NCI-H1436 treated with DMSO at 0.1 percent for 48 hours (cell line): ENCODE data around the gene SYT2.
"Not testable (repeated sequence)": the region's sequence is repeated elsewhere in the genome, so short reads cannot be mapped to it uniquely, and the experiment has no call there.

Source experiments
- DNase-seq: peaks from one replicate; lab custom pipeline; 2025; lab: John Stamatoyannopoulos, UW

Gene SYT2

DNA sequence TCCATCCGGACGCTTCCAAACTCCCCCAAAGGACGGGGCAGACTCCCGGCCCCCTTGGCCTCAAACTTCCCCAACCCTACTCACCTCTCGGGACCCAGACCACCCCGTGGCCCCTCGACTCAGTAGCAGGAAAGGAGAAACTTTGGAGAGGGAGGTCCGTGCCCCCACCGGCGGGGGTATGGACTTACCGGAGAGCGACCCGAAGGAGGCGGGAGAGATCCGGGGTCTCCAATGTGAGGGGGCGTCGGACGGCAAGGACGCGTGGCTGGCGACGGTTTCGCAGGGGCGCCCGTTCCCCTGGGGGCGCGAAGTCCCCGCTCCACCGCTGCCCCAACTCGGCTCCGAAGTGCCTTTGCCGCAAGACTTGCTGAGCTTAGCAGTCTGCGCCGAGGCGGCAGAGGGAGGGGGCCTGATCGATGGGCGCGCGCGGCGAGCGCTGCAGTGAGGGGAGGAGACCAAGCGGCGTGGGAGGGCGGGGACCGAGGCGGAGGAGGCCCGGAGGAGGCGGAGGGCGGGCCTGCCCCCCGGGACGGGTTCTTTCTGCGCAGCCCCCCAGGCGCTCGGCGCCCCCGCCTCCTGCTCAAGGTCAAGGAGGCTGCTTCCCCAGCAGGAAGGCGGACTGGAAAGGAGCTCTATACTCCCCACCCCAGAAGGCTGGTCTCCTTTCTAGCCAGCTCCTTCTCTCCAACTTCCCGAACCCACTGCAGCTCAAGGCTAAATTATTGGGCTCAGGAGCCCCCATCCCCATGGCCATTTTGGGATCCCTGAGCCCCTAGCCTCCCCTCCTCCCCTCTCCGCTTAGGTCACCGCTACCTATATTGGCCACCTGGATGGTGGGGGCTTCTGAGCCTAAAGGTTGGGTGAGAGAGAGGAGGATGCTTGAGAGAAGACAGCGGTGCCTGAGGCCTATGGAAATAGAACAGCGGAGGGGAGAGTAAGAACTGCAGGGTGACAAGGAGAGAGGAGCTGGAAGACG lies at the start of gene SYT2:
Gene SYT2, minus strand, starts transcription at position 385 of the 976 bp plus-strand sequence. CDS start 104,682 bp downstream, outside the sequence.
- DNase-seq, result no peak

DNA sequence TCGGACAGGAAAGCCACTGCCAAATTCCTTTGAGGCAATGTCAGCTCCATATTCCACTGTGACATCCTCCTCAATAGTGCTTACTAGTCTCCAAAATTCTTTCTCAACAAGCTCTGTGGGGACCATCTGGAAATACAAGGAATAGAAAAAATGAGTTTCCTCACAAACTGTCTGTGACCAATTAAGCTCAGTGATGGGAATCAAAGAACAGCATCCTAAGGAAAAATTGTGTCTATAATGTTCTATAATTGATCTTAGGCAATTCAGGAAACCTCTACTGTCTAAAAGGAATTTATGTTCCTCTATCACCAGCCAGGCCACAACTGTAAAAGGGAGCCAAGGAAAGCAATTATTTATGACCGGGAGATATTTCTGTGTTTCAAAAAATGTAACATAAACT lies 46.1 kb upstream of the SYT2 start:
- no peak for DNase-seq

DNA sequence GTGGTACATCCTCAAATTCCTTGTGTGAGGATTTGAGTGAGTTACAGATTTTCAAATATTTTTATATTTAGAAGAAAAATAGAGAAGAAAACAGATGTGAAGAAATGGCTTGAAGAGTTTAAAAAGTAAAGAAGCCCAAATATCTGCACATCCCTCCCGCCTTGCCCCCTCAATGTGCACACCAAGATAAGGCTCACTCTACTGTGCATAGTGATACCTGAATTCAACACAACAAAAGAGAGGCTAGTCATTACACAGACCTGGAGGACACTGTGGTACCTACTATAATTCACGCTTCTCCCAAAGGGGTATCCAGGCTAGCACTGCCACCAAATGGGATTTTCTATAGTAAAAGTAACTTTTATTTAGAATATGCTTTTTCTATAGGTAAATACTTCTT lies 44.0 kb upstream of the SYT2 start:
- no peak for DNase-seq

DNA sequence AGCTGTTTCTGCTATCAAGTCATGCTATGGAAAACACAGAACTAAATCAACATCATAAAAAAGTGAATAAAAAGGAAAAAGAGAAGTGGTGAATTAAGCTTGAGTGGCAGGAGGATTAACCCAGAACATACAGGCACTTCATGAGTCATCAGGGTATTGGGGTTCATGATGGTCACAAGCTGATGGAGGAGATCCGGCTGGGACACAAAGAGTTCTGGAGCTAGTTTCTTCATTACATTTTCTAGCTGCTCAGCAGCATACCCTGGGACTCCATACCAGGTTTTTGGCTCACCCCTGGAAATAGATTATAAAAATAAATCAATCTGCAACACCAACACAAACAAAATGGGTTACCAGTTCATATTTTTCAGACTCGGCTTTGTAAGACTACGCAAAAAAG lies 42.5 kb upstream of the SYT2 start:
- no peak for DNase-seq

DNA sequence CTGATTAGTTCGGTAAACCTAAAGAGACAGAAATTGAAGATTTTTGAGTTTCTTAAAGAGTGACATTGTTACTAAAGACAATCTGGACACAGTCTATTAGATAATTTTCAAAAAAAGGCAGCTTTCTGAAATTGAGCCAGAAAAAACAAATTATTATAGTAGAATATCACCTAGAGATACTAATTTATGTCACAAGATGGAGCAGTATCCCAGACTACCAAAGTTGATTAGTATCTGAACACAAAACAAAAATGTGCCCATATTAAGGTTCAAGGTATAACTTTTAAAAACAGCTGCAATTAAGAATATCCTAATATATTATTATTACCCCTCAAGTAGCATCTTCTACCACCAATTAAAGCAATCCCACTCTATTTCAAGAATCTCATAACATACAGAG lies 40.5 kb upstream of the SYT2 start:
- DNase-seq, result no peak

DNA sequence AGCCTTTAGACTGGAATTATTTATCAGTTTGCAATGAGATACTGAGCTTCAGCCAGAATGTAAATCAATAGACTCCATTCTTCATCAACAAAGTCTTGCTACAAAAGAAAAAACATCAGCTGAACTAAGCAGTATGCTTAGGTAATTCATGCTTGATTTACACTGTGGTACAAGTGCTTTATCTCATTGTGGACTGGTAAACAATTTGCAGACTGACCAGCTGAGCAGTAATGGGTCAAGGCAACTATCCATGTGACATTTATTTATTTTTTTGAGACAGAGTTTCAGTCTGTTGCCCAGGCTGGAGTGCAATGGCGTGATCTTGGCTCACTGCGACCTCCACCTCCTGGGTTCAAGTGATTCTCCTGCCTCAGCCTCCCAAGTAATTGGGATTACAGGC lies 39.8 kb upstream of the SYT2 start:
- DNase-seq, result no peak

DNA sequence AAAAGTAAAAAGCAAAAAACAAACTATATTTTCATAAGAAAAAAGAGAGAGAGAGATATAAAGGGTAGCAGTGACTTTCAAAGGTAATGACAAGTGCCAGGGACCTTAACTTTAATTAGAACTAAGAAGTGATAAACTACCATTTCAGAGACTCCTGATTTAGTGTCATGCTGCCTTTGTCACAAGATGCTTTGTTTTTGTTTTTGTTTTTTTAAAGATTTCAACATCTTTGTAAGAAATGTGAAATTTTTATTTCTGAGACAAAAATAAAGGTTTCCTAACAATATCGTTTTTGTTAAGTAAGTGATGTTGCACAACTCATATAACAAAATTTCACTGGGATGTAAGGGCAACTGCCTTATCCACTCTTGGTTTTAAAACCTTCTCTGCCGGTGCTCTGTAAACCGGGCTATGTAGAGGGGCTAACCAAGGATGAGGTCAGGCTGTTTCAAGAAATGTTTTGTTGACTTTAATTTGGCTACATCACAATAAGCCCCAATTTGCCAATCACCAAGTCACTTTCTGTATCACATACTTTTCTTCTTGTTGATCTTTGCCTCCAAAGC lies 35.2 kb upstream of the SYT2 start:
- DNase-seq, result no peak

DNA sequence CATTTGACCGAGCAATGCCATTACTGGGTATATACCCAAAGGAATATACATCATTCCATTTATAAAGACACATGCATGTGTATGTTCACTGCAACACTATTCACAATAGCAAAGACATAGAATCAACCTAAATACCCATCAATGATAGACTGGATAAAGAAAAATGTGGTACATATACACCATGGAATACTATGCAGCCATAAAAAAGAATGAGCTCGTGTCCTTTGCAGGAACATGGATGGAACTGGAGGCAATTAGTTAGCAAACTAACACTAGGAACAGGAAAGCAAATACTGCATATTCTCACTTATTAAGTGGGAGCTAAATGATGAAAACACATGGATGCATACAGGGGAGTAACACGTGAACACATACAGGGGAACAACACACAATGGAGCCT lies 34.5 kb upstream of the SYT2 start:
- DNase-seq, result not testable (repeated sequence)

DNA sequence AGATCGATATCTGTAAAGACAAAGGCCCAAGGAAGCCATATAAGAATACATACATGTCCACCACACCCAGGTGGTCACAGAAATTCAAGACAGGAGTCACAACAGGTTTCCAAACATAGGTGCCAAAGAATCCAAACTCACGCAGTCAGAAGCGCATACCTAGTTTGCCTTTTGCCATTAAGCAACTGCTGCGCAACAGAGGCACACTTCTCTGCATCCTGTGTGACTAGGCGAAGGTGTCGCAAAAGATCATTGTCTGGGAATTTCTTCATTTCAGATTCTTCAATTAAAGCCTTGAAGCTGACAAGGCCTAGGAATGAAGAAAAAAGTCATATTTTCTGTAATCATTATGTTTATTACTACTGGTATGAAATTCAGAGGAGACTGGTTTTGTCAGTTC lies 32.2 kb upstream of the SYT2 start:
- no peak for DNase-seq

DNA sequence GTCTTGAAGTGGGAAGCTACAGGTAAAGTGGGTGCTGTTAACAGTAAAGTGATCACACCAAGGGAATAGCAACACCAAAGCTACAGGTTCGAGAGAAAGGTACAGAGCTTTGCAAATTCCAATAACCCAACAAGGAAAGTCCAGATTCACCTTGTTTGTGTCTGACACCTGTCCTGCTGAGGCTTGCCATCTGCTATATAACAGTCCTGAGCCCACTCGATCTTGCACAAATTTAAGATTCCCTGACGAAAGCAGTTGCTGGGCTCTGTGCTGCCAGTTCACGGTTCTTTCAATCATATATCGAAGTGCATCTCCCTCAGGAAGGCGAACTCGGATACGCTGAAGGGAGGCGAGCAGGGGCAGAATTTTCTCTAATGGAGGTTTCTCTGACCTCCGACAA lies 23.0 kb upstream of the SYT2 start:
- DNase-seq, result no peak

DNA sequence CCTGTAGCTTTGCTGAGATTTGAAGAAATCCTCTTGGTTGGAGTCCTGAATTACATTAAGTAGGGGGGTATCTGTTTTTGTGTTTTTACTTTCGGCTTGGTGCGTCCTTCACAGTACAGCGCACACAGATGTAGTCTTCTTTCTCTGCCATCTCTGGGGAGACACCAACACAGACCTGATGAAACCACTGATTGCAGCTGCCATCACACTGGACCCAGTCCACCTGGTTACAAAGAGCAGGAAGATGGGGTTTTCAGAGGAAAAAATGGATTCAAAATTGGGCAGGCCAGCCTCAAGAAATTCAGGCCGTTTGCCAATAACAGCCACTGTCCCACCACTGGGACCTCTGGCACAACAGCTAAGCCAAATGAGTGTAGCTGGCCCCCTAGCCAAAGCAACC lies 18.7 kb upstream of the SYT2 start:
- DNase-seq, result no peak

DNA sequence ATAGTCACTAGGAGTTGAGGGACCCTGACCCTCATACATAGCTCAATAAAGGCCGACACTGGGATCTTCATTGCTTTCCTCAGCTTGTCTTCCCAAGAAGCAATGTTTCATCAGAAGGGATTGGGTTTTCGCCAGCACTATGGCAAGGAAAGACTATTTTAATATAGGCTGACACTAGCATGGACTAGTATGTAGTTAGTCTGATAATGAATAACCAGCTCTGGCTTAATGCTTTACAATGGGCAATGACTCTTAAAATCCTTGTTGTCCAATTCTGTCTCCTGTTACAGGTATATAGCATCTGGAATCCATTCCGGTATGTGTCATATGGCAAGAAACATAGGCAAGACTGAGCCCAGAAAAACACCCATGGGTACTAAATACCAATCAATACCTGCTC lies 15.3 kb upstream of the SYT2 start:
- no peak for DNase-seq

DNA sequence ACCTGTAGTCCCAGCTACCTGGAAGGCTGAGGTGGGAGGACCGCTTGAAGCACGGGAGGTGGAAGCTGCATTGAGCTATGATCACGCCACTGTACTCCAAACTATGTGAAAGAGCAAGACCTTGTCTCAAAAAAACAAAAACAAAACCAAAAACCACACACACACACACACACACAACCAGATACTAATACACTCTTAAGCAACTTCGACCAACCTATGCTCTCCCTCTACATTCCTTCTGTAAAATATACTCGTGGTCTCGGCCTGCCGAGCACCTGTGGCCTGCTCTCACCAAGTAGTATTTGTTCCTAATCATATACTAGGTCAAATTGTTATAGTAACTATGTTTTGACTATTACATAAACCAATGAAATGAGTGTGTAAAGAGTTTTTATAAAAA lies 13.5 kb upstream of the SYT2 start:
- DNase-seq, result no peak

DNA sequence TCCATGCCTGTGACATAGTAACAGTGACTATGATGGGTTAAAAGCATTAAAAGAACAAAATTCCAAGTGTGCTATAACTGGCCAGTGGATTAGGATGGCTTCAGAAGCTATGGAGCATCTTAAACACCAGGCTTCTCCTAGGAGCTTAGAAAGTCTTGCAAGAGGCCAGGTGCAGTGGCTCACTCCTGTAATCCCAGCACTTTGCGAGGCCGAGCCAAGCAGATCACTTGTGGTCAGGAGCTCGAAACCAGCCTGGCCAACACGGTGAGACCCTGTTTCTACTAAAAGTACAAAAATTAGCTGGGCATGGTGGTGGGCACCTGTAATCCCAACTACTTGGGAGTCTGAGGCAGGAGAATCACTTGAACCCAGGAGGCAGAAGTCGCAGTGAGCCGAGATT lies 12.8 kb upstream of the SYT2 start:
- DNase-seq, result not testable (repeated sequence)

DNA sequence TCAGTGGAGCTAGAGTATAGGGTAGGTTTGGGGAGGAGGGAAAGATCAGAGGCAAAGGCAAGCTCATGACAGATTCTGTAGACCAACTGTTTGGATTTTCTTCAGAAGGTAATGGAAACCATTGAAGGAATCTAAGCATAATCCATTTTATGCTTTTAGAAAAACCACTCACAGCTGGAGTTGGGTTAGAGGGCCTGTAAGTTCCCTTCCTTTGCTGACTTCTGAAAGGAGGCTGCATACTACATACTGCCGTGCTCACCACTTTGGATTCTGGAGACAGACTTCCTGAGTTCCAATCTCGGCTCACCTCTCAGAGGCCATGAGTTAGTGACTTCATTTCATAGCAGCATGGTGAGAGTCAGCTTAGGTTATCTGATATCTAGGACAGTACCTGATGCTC lies 6.4 kb upstream of the SYT2 start:
- DNase-seq, result no peak

DNA sequence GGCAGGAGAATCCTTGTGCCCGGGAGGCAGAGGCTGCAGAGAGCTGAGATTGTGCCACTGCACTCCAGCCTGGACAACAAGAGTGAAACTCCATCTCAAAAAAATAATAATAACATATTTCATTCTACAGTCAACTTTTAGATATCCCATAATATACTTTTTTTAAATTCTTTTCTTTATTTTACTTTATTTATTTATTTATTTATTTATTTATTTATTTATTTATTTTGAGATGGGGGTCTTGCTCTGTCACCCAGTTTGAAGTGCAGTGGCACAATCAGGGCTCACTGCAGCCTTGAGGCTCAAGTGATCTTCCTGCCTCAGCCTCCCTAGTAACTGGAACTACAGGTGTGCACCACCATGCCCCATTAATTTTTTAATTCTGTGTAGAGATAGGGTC lies 3.9 kb upstream of the SYT2 start:
- DNase-seq, result not testable (repeated sequence)

DNA sequence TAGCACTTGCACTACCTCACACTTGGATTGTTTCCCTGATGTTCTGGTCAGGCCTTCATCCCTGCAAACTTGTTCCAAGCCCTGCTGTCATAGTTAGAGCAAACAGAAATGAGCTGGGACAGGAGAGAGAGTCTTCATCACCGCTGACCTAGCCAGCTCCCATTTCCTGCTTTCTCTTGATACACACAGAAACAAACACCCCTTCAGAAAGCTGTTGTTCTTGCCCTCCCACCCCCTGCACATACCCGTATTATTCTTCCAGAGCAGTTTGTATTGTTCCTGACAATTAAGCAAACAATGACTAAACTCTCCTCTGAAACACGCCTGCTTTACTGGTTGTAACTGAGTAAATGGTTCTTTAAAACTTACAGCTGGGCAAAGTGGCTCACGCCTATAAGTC lies 2.9 kb upstream of the SYT2 start:
- DNase-seq, result no peak

DNA sequence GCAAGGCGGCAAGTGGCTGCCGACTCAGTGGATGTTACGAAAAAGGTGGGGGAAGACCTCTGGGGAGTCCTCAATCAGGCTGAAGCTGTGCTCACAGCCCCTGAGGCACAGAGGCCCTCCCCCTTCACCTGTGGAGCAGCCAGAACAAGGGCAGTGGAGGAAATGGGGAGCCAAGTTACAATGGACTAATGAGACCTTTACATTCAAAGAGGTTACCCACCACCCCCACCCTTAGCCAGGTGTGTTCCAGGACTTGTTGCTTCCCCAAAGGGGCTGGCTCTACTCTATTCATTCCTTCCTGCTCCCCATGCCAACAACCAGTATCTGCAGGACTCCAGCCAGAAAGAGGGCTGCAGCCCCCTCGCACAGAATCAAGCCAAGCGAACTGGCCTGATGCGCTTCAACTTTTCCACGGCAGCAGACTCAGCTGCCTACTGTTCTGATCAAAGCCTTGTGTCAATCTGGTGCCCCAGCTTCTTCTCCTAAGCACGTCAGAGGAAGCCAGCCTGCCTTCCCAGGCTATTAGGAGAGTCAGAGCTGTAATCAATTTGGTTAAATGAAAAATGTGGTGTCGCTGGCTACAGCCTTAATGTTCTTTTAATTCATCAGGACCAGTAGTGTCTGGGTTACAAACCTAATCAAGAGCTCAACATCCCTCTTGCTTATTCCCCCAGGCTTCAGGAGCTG lies 1.8 kb upstream of the SYT2 start:
- no peak for DNase-seq

DNA sequence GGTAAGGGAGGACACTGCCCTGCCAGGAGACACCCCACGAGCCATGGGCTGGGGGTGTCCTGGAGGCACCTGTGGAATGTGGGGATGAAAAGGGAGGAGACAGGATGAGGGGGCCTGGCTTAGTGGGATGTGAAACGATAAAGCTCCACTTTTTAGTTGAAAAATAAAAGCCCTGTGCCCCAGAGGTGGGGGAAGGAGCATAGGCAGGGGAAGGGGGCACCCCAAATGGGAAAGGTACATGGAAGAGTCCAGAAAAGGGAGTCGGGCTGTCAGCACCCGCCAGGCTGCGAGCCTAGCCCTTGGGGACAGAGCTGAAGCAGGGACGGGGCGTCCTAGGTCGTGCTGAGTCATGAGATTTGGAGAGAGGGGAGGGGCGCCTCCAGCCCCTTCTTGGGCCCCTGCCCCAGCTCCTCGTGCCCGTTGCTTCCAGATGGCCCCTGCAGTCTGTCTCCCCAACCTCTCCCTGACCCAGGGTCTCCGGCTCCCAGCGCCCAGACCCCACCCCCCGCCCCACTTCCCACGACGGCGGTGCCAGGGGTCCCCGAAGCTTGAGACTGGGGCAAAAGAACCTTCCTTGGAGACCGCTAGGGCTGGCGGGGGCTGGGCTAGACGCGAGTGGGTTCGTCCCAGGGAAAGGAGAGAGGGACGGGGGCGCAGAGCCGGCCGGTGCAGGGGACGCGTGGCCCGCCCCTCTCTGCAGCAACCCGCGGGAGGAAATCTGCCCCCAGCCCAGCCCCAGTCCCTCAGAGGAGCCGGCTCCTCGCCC lies 795 bp downstream of the SYT2 start:
- no peak for DNase-seq

DNA sequence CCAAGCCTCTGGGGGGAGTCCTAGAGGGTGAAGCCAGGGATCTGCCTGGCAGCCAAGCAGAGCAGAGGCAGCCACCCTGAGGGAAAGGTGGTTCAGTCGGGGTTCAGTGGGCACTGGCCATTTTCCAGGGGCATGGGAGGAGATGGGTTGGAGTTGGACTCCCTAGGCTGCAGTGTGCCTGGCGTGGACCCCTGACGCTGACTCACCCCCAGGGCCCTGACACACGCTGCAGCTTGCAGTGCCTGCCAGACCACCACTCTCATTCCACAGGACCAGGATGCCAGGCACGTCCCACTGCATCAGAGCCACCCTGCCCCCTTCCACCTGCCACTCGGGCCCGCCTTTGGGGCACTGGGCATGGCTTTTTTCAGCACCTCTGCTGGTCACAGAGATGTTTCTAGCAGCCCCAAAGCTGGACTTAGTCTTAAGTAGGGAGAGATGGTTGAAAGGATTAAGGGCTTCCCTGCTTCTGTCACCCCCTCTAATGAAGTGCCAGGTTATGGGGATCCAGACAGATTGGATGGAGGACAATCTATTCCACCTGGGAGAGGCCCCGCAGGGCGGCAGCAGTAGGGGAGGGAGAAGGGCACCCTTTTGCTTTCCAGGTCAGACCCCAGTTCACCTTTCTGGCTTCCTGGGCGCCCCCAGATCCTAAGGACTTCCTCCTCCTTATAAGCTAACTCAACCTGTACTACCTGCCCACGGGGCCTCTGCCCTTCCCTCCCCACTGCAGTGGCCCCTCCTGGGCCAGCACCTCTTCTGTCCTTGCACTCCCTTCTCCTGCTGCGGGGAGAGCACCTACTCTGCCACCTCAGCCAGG lies 1.6 kb downstream of the SYT2 start:
- no peak for DNase-seq

DNA sequence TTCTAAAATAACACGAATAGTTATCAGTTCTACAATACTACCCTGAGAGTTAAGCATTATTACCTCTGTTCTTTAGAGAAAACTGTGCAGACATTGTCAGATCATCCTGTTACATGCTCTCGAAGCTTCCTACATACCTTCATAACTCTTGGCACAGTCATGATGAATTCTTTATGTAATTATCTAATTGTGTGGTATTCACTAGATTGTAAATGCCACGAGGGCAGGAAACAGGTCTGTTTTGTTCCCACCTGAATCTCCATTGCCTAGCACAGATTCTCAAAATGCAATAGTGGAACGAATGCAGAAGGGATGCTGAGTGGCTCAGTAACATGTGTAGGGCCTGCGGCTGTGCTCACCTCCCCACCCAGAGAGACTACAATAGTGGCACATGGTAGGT lies 3.4 kb downstream of the SYT2 start:
- no peak for DNase-seq
